ENCODE results near the gene PLLP. TPM values are rescaled to one million over a fixed set of nuclear protein-coding genes. Genes with fewer than 3 reads are reported as not detected.

Gene PLLP
- total RNA-seq, 1 donor from 2014 or later: 0.86 TPM

DNA sequence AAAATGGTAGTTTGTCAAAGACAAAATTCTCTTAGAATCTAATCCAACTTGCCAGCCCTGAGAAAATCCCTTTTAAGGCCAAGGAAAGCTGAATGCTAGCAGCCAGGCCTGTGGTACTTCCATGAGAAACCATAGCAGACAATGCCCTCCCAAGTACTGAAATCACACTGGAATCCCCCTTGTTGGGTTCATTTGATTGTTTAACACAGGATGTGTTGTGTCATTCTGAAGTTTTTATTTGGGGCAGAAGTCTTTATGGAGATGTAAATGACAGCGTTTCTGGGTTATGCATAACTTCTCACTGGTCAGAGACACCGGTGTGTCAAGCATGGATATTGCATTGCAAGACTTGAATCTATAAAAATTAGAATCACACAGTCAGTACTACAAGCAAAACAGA lies 45.4 kb downstream of the PLLP start:
- H3K4me2 ChIP-seq: no peak overlapping the region
- H3K27ac ChIP-seq: no peak overlapping the region
- peaks cover 28% of the 10 kb centered on the region for H3K36me3 Mint-ChIP-seq
- H3K27me3 ChIP-seq: no peaks in the 10 kb centered on the region
- H3K27me3 Mint-ChIP-seq (ENCODE audit: insufficient read depth, low read depth): peaks cover 2% of the 10 kb centered on the region
- peaks cover 25% of the 10 kb centered on the region for H3F3A ChIP-seq (ENCODE audit: low read depth)
- H3K27ac Mint-ChIP-seq: no peak overlapping the region
- H2AFZ ChIP-seq (replicated peaks): no peak overlapping the region
- TF ChIP-seq EZH2 (IDR thresholded peaks at IDR 0.05): no peak
- no peak for TF ChIP-seq EZH2phosphoT487 (IDR thresholded peaks at IDR 0.05)
- TF ChIP-seq CTCF (IDR thresholded peaks at IDR 0.05): no peak
- H3K4me3 ChIP-seq: no peak overlapping the region
- peaks cover 2% of the 10 kb centered on the region for H3K4me1 Mint-ChIP-seq
- H3K9me3 ChIP-seq (ENCODE audit: low read depth): no peaks in the 10 kb centered on the region
- H4K20me1 ChIP-seq (ENCODE audit: low read depth): no peaks in the 10 kb centered on the region
- no peak overlapping the region for H3K4me3 Mint-ChIP-seq
- no peak overlapping the region for H3K9ac ChIP-seq
- no peaks in the 10 kb centered on the region for H3K79me2 ChIP-seq (ENCODE audit: low read depth)
- peaks cover 26% of the 10 kb centered on the region for H3K36me3 ChIP-seq
- H3K4me1 ChIP-seq: no peaks in the 10 kb centered on the region
- H3K9me3 Mint-ChIP-seq: no peaks in the 10 kb centered on the region
- DNase-seq (ENCODE audit: low spot score): no peak

DNA sequence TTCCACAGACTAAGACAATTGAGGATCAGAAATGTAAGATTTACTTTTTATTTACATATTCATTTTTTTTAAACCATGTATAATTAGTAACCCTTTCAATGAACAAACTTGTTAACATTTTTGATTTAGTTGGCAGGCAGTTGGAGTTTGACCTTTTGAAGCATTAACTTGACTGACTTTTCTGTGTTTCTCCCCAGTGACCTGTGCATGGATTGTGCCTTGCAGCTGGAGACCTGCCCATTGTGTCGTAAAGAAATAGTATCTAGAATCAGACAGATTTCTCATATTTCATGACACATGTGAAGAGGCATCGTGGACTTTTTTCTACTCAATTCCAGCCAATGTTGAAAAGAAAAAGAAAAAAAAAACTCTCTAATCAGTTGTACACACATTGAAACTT lies 45.8 kb downstream of the PLLP start:
- Histone ChIP-seq H3K4me3 (no peak overlapping the region), H3K4me1 (no peaks in the 10 kb centered on the region), H3K27me3 (no peaks in the 10 kb centered on the region), H4K20me1 (ENCODE audit: low read depth) (no peaks in the 10 kb centered on the region), H3K9ac (no peak overlapping the region), H3F3A (ENCODE audit: low read depth) (peaks cover 24% of the 10 kb centered on the region), H3K9me3 (ENCODE audit: low read depth) (no peaks in the 10 kb centered on the region), H3K4me2 (no peak overlapping the region), H3K79me2 (ENCODE audit: low read depth) (no peaks in the 10 kb centered on the region), H3K27ac (no peak overlapping the region), H3K36me3 (peaks cover 26% of the 10 kb centered on the region), H2AFZ (replicated peaks) (no peak overlapping the region)
- H3K27ac Mint-ChIP-seq: no peak overlapping the region
- no peaks in the 10 kb centered on the region for H3K9me3 Mint-ChIP-seq
- H3K27me3 Mint-ChIP-seq (ENCODE audit: insufficient read depth, low read depth): peaks cover 2% of the 10 kb centered on the region
- H3K36me3 Mint-ChIP-seq: peaks cover 32% of the 10 kb centered on the region
- H3K4me3 Mint-ChIP-seq: no peak overlapping the region
- peaks cover 2% of the 10 kb centered on the region for H3K4me1 Mint-ChIP-seq
- TF ChIP-seq CTCF (IDR thresholded peaks at IDR 0.05): no peak
- no peak for TF ChIP-seq EZH2phosphoT487 (IDR thresholded peaks at IDR 0.05)
- TF ChIP-seq EZH2 (IDR thresholded peaks at IDR 0.05): no peak
- DNase-seq (ENCODE audit: low spot score): no peak

DNA sequence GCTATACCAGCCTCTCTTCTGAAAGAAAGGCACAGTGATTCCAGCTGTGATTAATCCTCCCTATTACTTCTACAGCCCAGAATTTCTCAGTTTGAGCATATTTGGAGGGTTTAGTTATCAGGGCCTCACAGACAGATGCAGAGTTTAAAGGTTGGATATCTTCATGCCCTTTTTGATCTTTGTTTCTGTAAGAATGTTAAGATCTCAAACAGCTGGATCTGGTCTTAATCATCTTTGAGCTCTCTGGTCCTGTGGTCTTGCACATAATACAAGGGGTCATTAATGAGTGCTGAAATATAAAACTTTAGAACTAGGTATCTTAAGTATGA lies 48.5 kb downstream of the PLLP start:
- no peak for TF ChIP-seq EZH2phosphoT487 (IDR thresholded peaks at IDR 0.05)
- TF ChIP-seq EZH2 (IDR thresholded peaks at IDR 0.05): no peak
- TF ChIP-seq CTCF (IDR thresholded peaks at IDR 0.05): no peak
- H3K27ac ChIP-seq: no peak overlapping the region
- Mint-ChIP-seq H3K4me3 (no peak overlapping the region), H3K4me1 (peaks cover 2% of the 10 kb centered on the region), H3K36me3 (peaks cover 34% of the 10 kb centered on the region), H3K27ac (no peak overlapping the region), H3K27me3 (ENCODE audit: insufficient read depth, low read depth) (peaks cover 2% of the 10 kb centered on the region), H3K9me3 (no peaks in the 10 kb centered on the region)
- H3F3A ChIP-seq (ENCODE audit: low read depth): peaks cover 16% of the 10 kb centered on the region
- H4K20me1 ChIP-seq (ENCODE audit: low read depth): no peaks in the 10 kb centered on the region
- H3K9me3 ChIP-seq (ENCODE audit: low read depth): no peaks in the 10 kb centered on the region
- H3K27me3 ChIP-seq: no peaks in the 10 kb centered on the region
- no peaks in the 10 kb centered on the region for H3K4me1 ChIP-seq
- no peak overlapping the region for H2AFZ ChIP-seq (replicated peaks)
- no peak overlapping the region for H3K4me2 ChIP-seq
- no peak for DNase-seq (ENCODE audit: low spot score)
- H3K4me3 ChIP-seq: no peak overlapping the region
- H3K9ac ChIP-seq: no peak overlapping the region
- peaks cover 33% of the 10 kb centered on the region for H3K36me3 ChIP-seq
- H3K79me2 ChIP-seq (ENCODE audit: low read depth): no peaks in the 10 kb centered on the region
